HEK293T (cell line): ENCODE measurements around the gene MTA1.

Source experiments
- CTCF ChIA-PET: fragments of 350-600 bp; formaldehyde crosslinking; extraction: SDS; loops from one replicate; lab custom pipeline; 2021; ENCODE audit warnings: antibody characterized with exemption, inconsistent platforms; lab: Yijun Ruan, JAX
- POLR2A ChIA-PET: fragments of 350-600 bp; formaldehyde crosslinking; extraction: SDS; loops from one replicate; lab custom pipeline; 2020; ENCODE audit warnings: antibody characterized with exemption, inconsistent platforms; lab: Yijun Ruan, JAX
- DNase-seq: peaks from one replicate; pipeline ENCODE4 v3.0.0; 2012; ENCODE audit warnings: mixed read lengths; ENCODE audit errors: extremely low spot score
- ARNT ChIP-seq: fragments of 450-650 bp; IDR thresholded peaks from 2 replicates; pipeline ENCODE4 v1.6.1; 2017; ENCODE audit warnings: mild to moderate bottlenecking
- BHLHE40 ChIP-seq: fragments of 450-650 bp; IDR thresholded peaks from 2 replicates; pipeline ENCODE4 v1.6.1; 2016; ENCODE audit warnings: mild to moderate bottlenecking, moderate library complexity, borderline replicate concordance
- CTBP1 ChIP-seq: fragments of 450-650 bp; IDR thresholded peaks from 2 replicates; pipeline ENCODE4 v1.6.1; 2016; ENCODE audit warnings: borderline replicate concordance
- ELF4 ChIP-seq: fragments of 450-650 bp; IDR thresholded peaks from 2 replicates; pipeline ENCODE4 v1.6.1; 2017; ENCODE audit warnings: antibody characterized with exemption
- FOXA1 ChIP-seq: fragments of 450-650 bp; IDR thresholded peaks from 2 replicates; pipeline ENCODE4 v1.6.1; 2016; ENCODE audit warnings: mild to moderate bottlenecking
- FOXK2 ChIP-seq: fragments of 450-650 bp; IDR thresholded peaks from 2 replicates; pipeline ENCODE4 v1.6.1; 2016; ENCODE audit warnings: mild to moderate bottlenecking
- FOXM1 ChIP-seq: fragments of 450-650 bp; IDR thresholded peaks from 2 replicates; pipeline ENCODE4 v1.6.1; 2017; ENCODE audit warnings: mild to moderate bottlenecking, borderline replicate concordance
- HDGF ChIP-seq: fragments of 450-650 bp; IDR thresholded peaks from 2 replicates; pipeline ENCODE4 v1.6.1; 2017; ENCODE audit warnings: antibody characterized with exemption, borderline replicate concordance
- L3MBTL2 ChIP-seq: fragments of 450-650 bp; conservative IDR thresholded peaks from 2 replicates; pipeline ENCODE4 v1.6.1; 2016; ENCODE audit warnings: mild to moderate bottlenecking
- LEF1 ChIP-seq: fragments of 450-650 bp; IDR thresholded peaks from 2 replicates; pipeline ENCODE4 v1.6.1; 2017; ENCODE audit warnings: mild to moderate bottlenecking, borderline replicate concordance
- NFRKB ChIP-seq: fragments of 450-650 bp; IDR thresholded peaks from 2 replicates; pipeline ENCODE4 v1.6.1; 2016; ENCODE audit warnings: mild to moderate bottlenecking, moderate library complexity
- PKNOX1 ChIP-seq: fragments of 450-650 bp; IDR thresholded peaks from 2 replicates; pipeline ENCODE4 v1.6.1; 2016
- SP1 ChIP-seq: fragments of 450-650 bp; IDR thresholded peaks from 2 replicates; pipeline ENCODE4 v1.6.1; 2017
- SUZ12 ChIP-seq: fragments of 450-650 bp; IDR thresholded peaks from 2 replicates; pipeline ENCODE4 v1.6.1; 2016; ENCODE audit warnings: mild to moderate bottlenecking
- TARDBP ChIP-seq: fragments of 450-650 bp; IDR thresholded peaks from 2 replicates; pipeline ENCODE4 v1.6.1; 2016
- ZNF384 ChIP-seq: fragments of 450-650 bp; IDR thresholded peaks from 2 replicates; pipeline ENCODE4 v1.6.1; 2016

MTA1 gene

DNA sequence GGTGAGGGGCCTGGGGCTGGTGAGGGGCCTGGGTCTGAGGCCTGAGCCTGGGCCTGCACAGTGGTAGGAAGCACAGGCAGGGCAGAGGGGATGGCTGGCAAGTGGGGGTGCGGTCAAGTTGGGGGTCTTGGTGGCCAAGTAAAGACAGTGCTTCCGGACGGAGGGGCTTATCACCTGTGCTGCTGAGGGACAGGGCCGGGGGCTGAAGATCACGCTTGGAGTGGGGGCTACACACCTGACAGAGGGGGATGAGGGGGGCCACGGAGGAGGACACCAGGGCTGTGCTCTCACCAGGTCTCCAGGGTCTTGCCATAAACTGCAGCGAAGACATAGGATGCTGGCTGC is 83.6 kb downstream of the MTA1 start:
- TF ChIP-seq HDGF: no peak
- no peak for TF ChIP-seq BHLHE40
- TF ChIP-seq L3MBTL2: no peak
- no peak for TF ChIP-seq ELF4
- no peak for TF ChIP-seq ZNF384
- TF ChIP-seq LEF1: no peak
- TF ChIP-seq TARDBP: no peak
- no peak for TF ChIP-seq SP1
- no peak for TF ChIP-seq ARNT
- no peak for TF ChIP-seq SUZ12
- no peak for TF ChIP-seq CTBP1
- no peak for TF ChIP-seq FOXM1
- TF ChIP-seq FOXK2: no peak
- no peak for TF ChIP-seq PKNOX1
- POLR2A ChIA-PET: no interaction called here
- DNase-seq: no peak
- CTCF ChIA-PET: interaction anchor here (1.0 to 2.3 kb wide), 2 partner anchors 13 to 22 kb away, joined by 3 to 5 read pairs; no protein-coding TSS in a partner anchor

DNA sequence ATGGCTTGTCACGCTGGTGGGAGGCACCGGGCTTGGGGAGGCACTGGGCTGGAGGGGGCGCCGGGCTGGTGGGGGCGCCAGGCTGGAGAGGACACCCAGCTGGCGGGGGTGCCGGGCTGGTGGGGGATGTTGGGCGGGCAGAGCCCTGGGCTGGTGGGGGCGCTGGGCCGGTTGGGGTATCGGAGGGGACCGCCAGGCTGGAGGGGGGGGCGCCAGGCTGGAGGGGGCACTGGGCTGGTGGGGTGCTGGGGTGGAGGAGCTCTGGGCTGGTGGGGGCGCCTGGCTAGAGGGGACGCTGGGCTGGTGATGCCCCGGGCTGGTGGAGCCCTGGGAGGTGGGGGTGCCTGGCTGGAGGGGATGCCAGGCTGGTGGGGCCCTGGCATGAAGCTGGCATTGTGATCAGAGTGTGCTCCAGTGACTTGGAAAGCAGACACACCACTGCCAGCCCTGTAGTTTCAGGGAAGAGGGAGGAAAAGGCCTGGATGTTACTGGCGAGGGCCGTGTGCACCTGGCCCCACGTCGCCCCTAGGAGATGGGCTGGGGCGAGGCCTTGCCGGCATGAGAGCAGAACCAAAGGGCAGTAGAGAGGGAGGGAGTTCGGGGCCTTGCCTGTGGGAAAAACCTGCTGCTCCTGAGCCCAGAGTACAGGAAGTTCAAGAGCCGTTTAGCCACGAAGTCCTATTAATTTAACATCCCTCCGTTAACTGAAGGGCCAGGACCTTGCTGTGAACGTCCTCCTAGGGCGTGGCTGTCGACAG is 84.5 kb downstream of the MTA1 start:
- CTCF ChIA-PET: no interaction called here
- no peak for DNase-seq
- POLR2A ChIA-PET: no interaction called here

GRCh38 chr14:105505101-105505500 is 85.5 kb downstream of the MTA1 start:
- DNase-seq: no peak
- no peak for TF ChIP-seq SUZ12
- no peak for TF ChIP-seq ZNF384
- no peak for TF ChIP-seq FOXA1
- no peak for TF ChIP-seq LEF1
- no peak for TF ChIP-seq SP1
- no peak for TF ChIP-seq TARDBP
- ChIA-PET POLR2A (no interaction called here), CTCF (interaction anchor here (0.6 kb wide), 1 partner anchor 25 kb away, joined by 4 read pairs; no protein-coding TSS in a partner anchor)

More for the DNA sequence above, 84.5 kb downstream of the MTA1 start:
- TF ChIP-seq FOXM1 (no peak), ARNT (no peak), ZNF384 (no peak), ELF4 (no peak), BHLHE40 (no peak), PKNOX1 (no peak), SP1 (no peak), LEF1 (no peak), SUZ12 (no peak), CTBP1 (no peak), TARDBP (no peak), L3MBTL2 (no peak), FOXA1 (no peak), NFRKB (no peak)

DNA sequence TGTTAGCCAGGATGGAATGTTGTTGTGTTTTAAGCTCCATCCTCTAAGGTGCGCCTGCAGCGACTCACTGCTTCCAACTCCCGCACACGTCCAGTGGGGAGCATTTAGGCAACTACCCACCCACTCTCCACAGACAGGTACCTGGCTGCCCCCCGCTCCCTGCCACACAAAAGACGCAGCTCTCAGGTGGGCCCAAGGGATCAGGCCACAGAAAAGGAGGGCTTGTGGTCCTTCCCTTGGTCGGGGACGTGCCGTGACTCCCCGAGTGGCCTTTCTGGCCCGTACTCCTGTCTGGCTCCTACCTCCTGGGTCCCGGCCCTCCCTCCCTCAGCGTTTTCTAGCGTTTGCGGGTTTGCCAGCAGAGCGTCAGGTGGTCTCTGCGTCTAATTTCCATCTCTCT is 87.6 kb downstream of the MTA1 start:
- CTCF ChIA-PET: no interaction called here
- POLR2A ChIA-PET: no interaction called here
- TF ChIP-seq ARNT: no peak
- TF ChIP-seq PKNOX1: no peak
- TF ChIP-seq FOXM1: no peak
- TF ChIP-seq NFRKB: no peak
- no peak for TF ChIP-seq L3MBTL2
- no peak for TF ChIP-seq CTBP1
- TF ChIP-seq ZNF384: no peak
- no peak for TF ChIP-seq TARDBP
- TF ChIP-seq HDGF: no peak
- TF ChIP-seq SUZ12: no peak
- no peak for TF ChIP-seq FOXA1
- TF ChIP-seq SP1: no peak
- TF ChIP-seq LEF1: no peak
- TF ChIP-seq ELF4: no peak
- no peak for TF ChIP-seq FOXK2
- no peak for TF ChIP-seq BHLHE40
- no peak for DNase-seq

- no peak for DNase-seq
- POLR2A ChIA-PET: no interaction called here
- TF ChIP-seq L3MBTL2 (no peak), ELF4 (no peak), FOXM1 (no peak), HDGF (no peak), ZNF384 (no peak), PKNOX1 (no peak), ARNT (no peak), LEF1 (no peak), NFRKB (no peak), CTBP1 (no peak), TARDBP (no peak), SUZ12 (no peak), FOXK2 (no peak)
- CTCF ChIA-PET: interaction anchor here (0.8 kb wide), 1 partner anchor 19 kb away, joined by 3 read pairs; no protein-coding TSS in a partner anchor
Observed at GRCh38 chr14:105508069-105508468, 88.4 kb downstream of the MTA1 start.
